SK-N-SH (cell line): ENCODE measurements around the gene GGCX.

Experiments used
- CTCF ChIP-seq: fragments of 200-600 bp; sonication (generic); IDR thresholded peaks from 2 replicates; pipeline ENCODE4 v1.6.1; 2017; ENCODE audit warnings: antibody characterized with exemption, mild to moderate bottlenecking, moderate library complexity
- FOSL2 ChIP-seq: IDR thresholded peaks from 2 replicates; pipeline ENCODE4 v1.4.0; 2012; ENCODE audit warnings: low read depth, mild to moderate bottlenecking, moderate library complexity, borderline replicate concordance
- JUND ChIP-seq: IDR thresholded peaks from 2 replicates; pipeline ENCODE4 v1.4.0; 2012
- NFIC ChIP-seq: IDR thresholded peaks from 2 replicates; pipeline ENCODE4 v1.4.0; 2012; ENCODE audit warnings: borderline replicate concordance
- NRF1 ChIP-seq: IDR thresholded peaks from 2 replicates; pipeline ENCODE4 v1.6.1; 2012; ENCODE audit warnings: low read depth, mild to moderate bottlenecking, low read length
- POLR2AphosphoS5 ChIP-seq: IDR thresholded peaks from 2 replicates; pipeline ENCODE4 v1.6.1; 2012; ENCODE audit warnings: low read depth, low read length
- RAD21 ChIP-seq: IDR thresholded peaks from 2 replicates; pipeline ENCODE4 v1.6.1; 2012; ENCODE audit warnings: mild to moderate bottlenecking, low read length
- RCOR1 ChIP-seq: fragments of 150-350 bp; IDR thresholded peaks from 2 replicates; pipeline ENCODE4 v1.6.1; 2017; ENCODE audit warnings: antibody characterized with exemption, low read length
- REST ChIP-seq: IDR thresholded peaks from 2 replicates; pipeline ENCODE4 v1.6.1; 2012; ENCODE audit warnings: mild to moderate bottlenecking, low read depth, low read length, moderate library complexity
- SIN3A ChIP-seq: IDR thresholded peaks from 2 replicates; pipeline ENCODE4 v1.6.1; 2012; ENCODE audit warnings: low read depth, mild to moderate bottlenecking, low read length, moderate library complexity, borderline replicate concordance
- USF2 ChIP-seq: fragments of 150-350 bp; IDR thresholded peaks from 2 replicates; pipeline ENCODE4 v1.6.1; 2017; ENCODE audit warnings: antibody characterized with exemption, low read length, low read depth, borderline replicate concordance
- YY1 ChIP-seq: IDR thresholded peaks from 2 replicates; pipeline ENCODE4 v1.4.0; 2012; ENCODE audit warnings: low read depth, mild to moderate bottlenecking

GRCh38 chr2:85549095-85549494 lies 12.2 kb downstream of the GGCX start:
- TF ChIP-seq NFIC (no peak), REST (no peak), CTCF (no peak), NRF1 (no peak), USF2 (no peak), RAD21 (no peak), JUND (no peak), SIN3A (no peak), FOSL2 (no peak), YY1 (no peak), POLR2AphosphoS5 (no peak), RCOR1 (no peak)
